ENCODE measurements around the gene NUP93. TPM values are rescaled to one million over a fixed set of nuclear protein-coding genes. Genes with fewer than 3 reads are reported as not detected.

Gene NUP93
- total and polyA plus RNA-seq, 2 donors from 2014 or later, result 34.8 to 48.8 TPM

DNA sequence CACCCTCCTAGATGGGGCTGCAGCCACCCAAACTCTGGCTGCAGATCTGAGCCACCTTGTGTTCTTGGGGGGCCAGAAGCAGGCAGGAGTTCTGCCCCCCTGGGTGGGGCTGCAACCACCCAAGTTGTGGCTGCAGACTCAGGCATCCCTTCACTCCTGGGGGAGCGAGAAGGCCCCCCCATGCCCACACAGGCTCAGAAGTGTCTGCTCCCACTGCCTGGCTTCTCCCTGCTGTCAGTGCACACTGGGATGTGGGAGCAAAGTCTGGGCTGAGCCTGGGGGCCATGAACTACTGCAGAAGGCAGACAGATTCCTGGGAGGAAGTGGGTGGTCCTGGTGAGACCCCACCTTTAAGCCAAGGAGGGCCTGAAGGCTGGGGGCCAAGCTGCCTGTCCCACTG is 34.7 kb upstream of the NUP93 start:
- Histone ChIP-seq H3K27ac (ENCODE audit: low read depth in 2 of 2, low read length in 2 of 2) (no peak overlapping the region), H3K4me3 (ENCODE audit: low read length in 3 of 3) (no peak overlapping the region), H3K9me3 (ENCODE audit: control insufficient read depth in 2 of 3, insufficient read depth in 1 of 3, low read length in 3 of 3) (peaks cover 0 to 1% (median 0%) of the 10 kb centered on the region in 3 donors), H3K36me3 (ENCODE audit: control insufficient read depth in 2 of 3, insufficient read depth in 3 of 3, low read length in 3 of 3) (no peaks in the 10 kb centered on the region), H3K9ac (ENCODE audit: low read length in 3 of 3) (no peak overlapping the region), H3K4me1 (ENCODE audit: control insufficient read depth in 2 of 3, insufficient read depth in 2 of 3, low read depth in 1 of 3, low read length in 3 of 3) (no peaks in the 10 kb centered on the region), H3K27me3 (ENCODE audit: control insufficient read depth, insufficient read depth, low read length) (no peaks in the 10 kb centered on the region)
- TF ChIP-seq, protein P1, sequence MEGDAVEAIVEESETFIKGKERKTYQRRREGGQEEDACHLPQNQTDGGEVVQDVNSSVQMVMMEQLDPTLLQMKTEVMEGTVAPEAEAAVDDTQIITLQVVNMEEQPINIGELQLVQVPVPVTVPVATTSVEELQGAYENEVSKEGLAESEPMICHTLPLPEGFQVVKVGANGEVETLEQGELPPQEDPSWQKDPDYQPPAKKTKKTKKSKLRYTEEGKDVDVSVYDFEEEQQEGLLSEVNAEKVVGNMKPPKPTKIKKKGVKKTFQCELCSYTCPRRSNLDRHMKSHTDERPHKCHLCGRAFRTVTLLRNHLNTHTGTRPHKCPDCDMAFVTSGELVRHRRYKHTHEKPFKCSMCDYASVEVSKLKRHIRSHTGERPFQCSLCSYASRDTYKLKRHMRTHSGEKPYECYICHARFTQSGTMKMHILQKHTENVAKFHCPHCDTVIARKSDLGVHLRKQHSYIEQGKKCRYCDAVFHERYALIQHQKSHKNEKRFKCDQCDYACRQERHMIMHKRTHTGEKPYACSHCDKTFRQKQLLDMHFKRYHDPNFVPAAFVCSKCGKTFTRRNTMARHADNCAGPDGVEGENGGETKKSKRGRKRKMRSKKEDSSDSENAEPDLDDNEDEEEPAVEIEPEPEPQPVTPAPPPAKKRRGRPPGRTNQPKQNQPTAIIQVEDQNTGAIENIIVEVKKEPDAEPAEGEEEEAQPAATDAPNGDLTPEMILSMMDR (IDR thresholded peaks at IDR 0.05; ENCODE audit: borderline replicate concordance, extremely low read depth, insufficient read depth), result no peak
- FAIRE-seq (no peak), DNase-seq (no peak)
- intact Hi-C loops (cut with DNase I), result no loop called here

DNA sequence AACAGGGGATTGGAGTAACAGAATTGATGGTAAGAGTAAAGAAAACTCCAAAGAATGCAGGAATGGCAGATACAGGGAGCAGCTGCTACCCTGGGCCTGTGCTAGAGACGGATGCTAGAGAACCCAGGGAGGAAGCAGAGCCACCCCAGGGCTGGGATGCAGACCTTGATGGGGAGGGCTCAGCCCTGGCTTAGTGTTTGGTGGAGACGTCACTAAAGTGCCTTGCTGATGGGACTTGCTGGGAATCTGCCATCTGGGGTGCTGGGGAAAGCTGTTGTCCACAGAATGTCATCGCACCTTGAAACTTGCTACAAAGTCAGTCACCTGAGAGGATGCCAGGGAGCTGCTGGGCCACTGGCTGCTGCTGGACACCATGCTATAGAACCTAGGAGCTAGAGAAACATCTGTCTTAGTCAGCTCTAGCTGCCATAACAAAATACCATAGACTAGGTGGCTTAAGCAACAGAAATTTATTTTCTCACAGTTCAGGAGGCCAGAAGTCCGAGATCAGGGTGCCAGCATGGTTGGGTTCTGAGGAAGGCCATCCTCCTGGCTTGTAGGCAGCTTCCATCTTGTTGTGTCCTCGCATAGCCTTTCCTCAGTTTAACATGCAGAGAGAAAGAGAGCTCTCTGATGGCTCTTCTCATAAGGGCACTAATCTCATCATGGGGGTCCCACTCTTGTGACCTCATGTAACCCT is 32.3 kb upstream of the NUP93 start:
- intact Hi-C loops (cut with DNase I), result no loop called here
- H3K27me3 ChIP-seq (ENCODE audit: control insufficient read depth, insufficient read depth, low read length), result no peaks in the 10 kb centered on the region
- no peak for FAIRE-seq
- H3K9me3 ChIP-seq (ENCODE audit: control insufficient read depth in 2 of 3, insufficient read depth in 1 of 3, low read length in 3 of 3), result no peaks in the 10 kb centered on the region
- H3K4me1 ChIP-seq (ENCODE audit: control insufficient read depth in 2 of 3, insufficient read depth in 2 of 3, low read depth in 1 of 3, low read length in 3 of 3), result no peaks in the 10 kb centered on the region
- no peak overlapping the region for H3K27ac ChIP-seq (ENCODE audit: low read depth in 2 of 2, low read length in 2 of 2)
- no peak overlapping the region for H3K9ac ChIP-seq (ENCODE audit: low read length in 3 of 3)
- TF ChIP-seq, protein P1 (IDR thresholded peaks at IDR 0.05; ENCODE audit: borderline replicate concordance, extremely low read depth, insufficient read depth), result no peak
- no peak overlapping the region for H3K4me3 ChIP-seq (ENCODE audit: low read length in 3 of 3)
- DNase-seq, result no peak
- H3K36me3 ChIP-seq (ENCODE audit: control insufficient read depth in 2 of 3, insufficient read depth in 3 of 3, low read length in 3 of 3), result no peaks in the 10 kb centered on the region

- intact Hi-C loops (cut with DNase I), result no loop called here
- TF ChIP-seq, protein P1 (IDR thresholded peaks at IDR 0.05; ENCODE audit: borderline replicate concordance, extremely low read depth, insufficient read depth), result no peak
- H3K9ac ChIP-seq (ENCODE audit: low read length in 3 of 3), result no peak overlapping the region
- no peaks in the 10 kb centered on the region for H3K27me3 ChIP-seq (ENCODE audit: control insufficient read depth, insufficient read depth, low read length)
- no peak overlapping the region for H3K4me3 ChIP-seq (ENCODE audit: low read length in 3 of 3)
- FAIRE-seq, result no peak
- H3K9me3 ChIP-seq (ENCODE audit: control insufficient read depth in 2 of 3, insufficient read depth in 1 of 3, low read length in 3 of 3), result no peaks in the 10 kb centered on the region
- no peak overlapping the region for H3K27ac ChIP-seq (ENCODE audit: low read depth in 2 of 2, low read length in 2 of 2)
- H3K4me1 ChIP-seq (ENCODE audit: control insufficient read depth in 2 of 3, insufficient read depth in 2 of 3, low read depth in 1 of 3, low read length in 3 of 3), result no peaks in the 10 kb centered on the region
- DNase-seq, result no peak
- H3K36me3 ChIP-seq (ENCODE audit: control insufficient read depth in 2 of 3, insufficient read depth in 3 of 3, low read length in 3 of 3), result no peaks in the 10 kb centered on the region
Observed at GRCh38 chr16:56700195-56700594, 29.7 kb upstream of the NUP93 start.

DNA sequence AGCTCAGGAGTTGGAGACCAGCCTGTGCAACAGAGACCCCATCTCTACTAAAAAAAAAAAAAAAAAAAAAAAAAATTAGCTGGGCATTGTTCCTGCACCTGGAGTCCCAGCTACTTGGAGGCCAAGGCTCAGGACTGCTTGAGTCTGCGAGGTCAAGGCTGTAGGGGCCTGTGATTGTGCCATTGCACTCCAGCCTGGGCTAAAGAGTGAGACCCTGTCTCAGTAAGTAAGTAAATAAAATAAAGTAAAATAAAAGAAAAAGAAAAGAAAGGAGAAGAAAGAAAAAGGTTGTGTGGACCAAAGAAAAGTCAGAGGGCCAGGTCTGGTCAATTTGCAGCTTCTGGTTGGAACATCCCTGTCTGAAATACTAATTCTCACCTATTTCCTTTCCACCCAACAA is 29.3 kb upstream of the NUP93 start:
- no peak for FAIRE-seq
- Histone ChIP-seq H3K4me3 (ENCODE audit: low read length in 3 of 3) (no peak overlapping the region), H3K9me3 (ENCODE audit: control insufficient read depth in 2 of 3, insufficient read depth in 1 of 3, low read length in 3 of 3) (no peaks in the 10 kb centered on the region), H3K9ac (ENCODE audit: low read length in 3 of 3) (no peak overlapping the region), H3K36me3 (ENCODE audit: control insufficient read depth in 2 of 3, insufficient read depth in 3 of 3, low read length in 3 of 3) (no peaks in the 10 kb centered on the region), H3K27me3 (ENCODE audit: control insufficient read depth, insufficient read depth, low read length) (no peaks in the 10 kb centered on the region), H3K4me1 (ENCODE audit: control insufficient read depth in 2 of 3, insufficient read depth in 2 of 3, low read depth in 1 of 3, low read length in 3 of 3) (no peaks in the 10 kb centered on the region), H3K27ac (ENCODE audit: low read depth in 2 of 2, low read length in 2 of 2) (no peak overlapping the region)
- no peak for DNase-seq
- TF ChIP-seq, protein P1 (IDR thresholded peaks at IDR 0.05; ENCODE audit: borderline replicate concordance, extremely low read depth, insufficient read depth), result no peak
- intact Hi-C loops (cut with DNase I), result no loop called here
